Liver (tissue), 9 donors: ENCODE data around the gene MAP3K20. TPM values are rescaled to one million over a fixed set of nuclear protein-coding genes. Genes with fewer than 3 reads are reported as not detected.

Experiments used
- DNase-seq: peaks from one replicate; pipeline ENCODE4 v3.0.0-alpha.2; 2017; ENCODE audit warnings: low spot score
- H3K27ac ChIP-seq, 2 donors: one replicate each; pipeline ENCODE4 v1.7.0; 2013; ENCODE audit warnings: inconsistent platforms in 2 of 2, low read length in 2 of 2, control low read depth in 1 of 2, low read depth in 1 of 2, mild to moderate bottlenecking in 1 of 2
- H3K27me3 ChIP-seq, 4 donors: one replicate each; pipeline versions ENCODE4 v1.6.1 to v1.7.0; 2013; ENCODE audit warnings: low read length in 3 of 4, inconsistent platforms in 1 of 4, mild to moderate bottlenecking in 1 of 4, moderate library complexity in 1 of 4; ENCODE audit not compliant: control insufficient read depth in 4 of 4, insufficient read depth in 4 of 4
- H3K36me3 ChIP-seq, 4 donors: one replicate each; pipeline versions ENCODE4 v1.6.1 to v1.7.0; 2013; ENCODE audit warnings: low read length in 3 of 4, mild to moderate bottlenecking in 3 of 4, low read depth in 1 of 4, moderate library complexity in 1 of 4; ENCODE audit not compliant: control insufficient read depth in 4 of 4, insufficient read depth in 3 of 4
- H3K4me1 ChIP-seq, 4 donors: one replicate each; pipeline versions ENCODE4 v1.6.1 to v1.7.0; 2013; ENCODE audit warnings: low read length in 3 of 4, mild to moderate bottlenecking in 3 of 4, moderate library complexity in 1 of 4; ENCODE audit not compliant: control insufficient read depth in 4 of 4, insufficient read depth in 4 of 4
- H3K4me3 ChIP-seq, 3 donors: one replicate each; pipeline versions ENCODE4 v1.6.1 to v1.7.0; 2013; ENCODE audit warnings: low read length in 3 of 3, control low read depth in 1 of 3, low read depth in 1 of 3, mild to moderate bottlenecking in 1 of 3
- H3K9ac ChIP-seq, 2 donors: one replicate each; pipeline ENCODE4 v1.7.0; 2013; ENCODE audit warnings: low read length in 2 of 2, mild to moderate bottlenecking in 2 of 2, moderate library complexity in 2 of 2, control low read depth in 1 of 2, low read depth in 1 of 2
- H3K9me3 ChIP-seq, 4 donors: one replicate each; pipeline versions ENCODE4 v1.6.1 to v1.7.0; 2013; ENCODE audit warnings: low read length in 3 of 4; ENCODE audit not compliant: control insufficient read depth in 4 of 4
- CTCF ChIP-seq: fragments of 150-350 bp; IDR thresholded peaks from 2 replicates; pipeline ENCODE4 v1.5.1; 2017; ENCODE audit warnings: improper control_type of control experiment, low read depth, low read length; ENCODE audit not compliant: missing input control
- EGR1 ChIP-seq, 2 donors: IDR thresholded peaks; 2 replicates each; pipeline ENCODE4 v1.6.1; 2016 to 2018; ENCODE audit warnings: antibody characterized with exemption in 2 of 2, low read depth in 2 of 2
- FOXA1 ChIP-seq: IDR thresholded peaks from 2 replicates; pipeline ENCODE4 v1.6.1; 2016; ENCODE audit warnings: antibody characterized with exemption
- FOXA2 ChIP-seq: IDR thresholded peaks from 2 replicates; pipeline ENCODE4 v1.6.1; 2016; ENCODE audit warnings: antibody characterized with exemption
- GABPA ChIP-seq, 2 donors: IDR thresholded peaks in 1 of 2; conservative IDR thresholded peaks in 1 of 2; 2 replicates each; pipeline ENCODE4 v1.6.1; 2016; ENCODE audit warnings: antibody characterized with exemption in 2 of 2, mild to moderate bottlenecking in 1 of 2, moderate library complexity in 1 of 2
- HNF4A ChIP-seq, 2 donors: conservative IDR thresholded peaks; 2 replicates each; pipeline ENCODE4 v1.6.1; 2016; ENCODE audit warnings: antibody characterized with exemption in 2 of 2, mild to moderate bottlenecking in 2 of 2
- HNF4G ChIP-seq: IDR thresholded peaks from 2 replicates; pipeline ENCODE4 v1.6.1; 2016; ENCODE audit warnings: antibody characterized with exemption
- NR2F2 ChIP-seq: IDR thresholded peaks from 2 replicates; pipeline ENCODE4 v1.6.1; 2016; ENCODE audit warnings: antibody characterized with exemption
- RAD21 ChIP-seq, 2 donors: IDR thresholded peaks; 2 replicates each; pipeline ENCODE4 v1.6.1; 2016; ENCODE audit warnings: antibody characterized with exemption in 2 of 2, mild to moderate bottlenecking in 2 of 2
- RXRA ChIP-seq, 2 donors: IDR thresholded peaks; 2 replicates each; pipeline ENCODE4 v1.6.1; 2017 to 2018; ENCODE audit warnings: antibody characterized with exemption in 2 of 2, mild to moderate bottlenecking in 1 of 2
- SP1 ChIP-seq: IDR thresholded peaks from 2 replicates; pipeline ENCODE4 v1.6.1; 2018; ENCODE audit warnings: antibody characterized with exemption, mild to moderate bottlenecking
- TAF1 ChIP-seq: conservative IDR thresholded peaks from 2 replicates; pipeline ENCODE4 v1.6.1; 2016; ENCODE audit warnings: antibody characterized with exemption, mild to moderate bottlenecking
- YY1 ChIP-seq: IDR thresholded peaks from 2 replicates; pipeline ENCODE4 v1.6.1; 2016; ENCODE audit warnings: antibody characterized with exemption, mild to moderate bottlenecking
- ZBTB33 ChIP-seq: IDR thresholded peaks from 2 replicates; pipeline ENCODE4 v1.6.1; 2016; ENCODE audit warnings: antibody characterized with exemption
- WGBS: extraction: QIAGEN DNeasy Blood & Tissue Kit; methylation state at CpG from one replicate; pipeline ENCODE4 v1.1.7; 2013; 5-methylcytosine and 5-hydroxymethylcytosine counted together
- polyA plus RNA-seq, 2 donors: library from polyadenylated mRNA; stranded (reverse) in 1 of 2; unstranded in 1 of 2; fragments of 200-250 nt in 1 of 2; fragments of >200 nt in 1 of 2; fragmentation: Nextera tagmentation in 1 of 2; extraction: Ambion mirVana in 1 of 2; gene quantifications; one replicate each; pipeline versions ENCODE4 v1.2.1 to v1.2.3, GENCODE V29; 2013 to 2015
- total RNA-seq, 2 donors: library from RNA; depleted of rRNA; stranded (reverse); fragments of >200 nt; gene quantifications; one replicate each; pipeline ENCODE4 v1.2.3, GENCODE V29; 2014
- TF ChIP-seq, protein P1 (sequence below): IDR thresholded peaks from 2 replicates; pipeline ENCODE4 v1.6.1; 2016; ENCODE audit warnings: antibody characterized with exemption, mild to moderate bottlenecking
- TF ChIP-seq, protein P2 (sequence below): IDR thresholded peaks from 2 replicates; pipeline ENCODE4 v1.6.1; 2016; ENCODE audit warnings: antibody characterized with exemption
- TF ChIP-seq, protein P3 (sequence below): IDR thresholded peaks from 2 replicates; pipeline ENCODE4 v1.6.1; 2016; ENCODE audit warnings: antibody characterized with exemption
- donor health status: healthy.
- donor health status: healthy.
- donor health status: healthy.
- donor health status: healthy.
- donor health status: healthy.

The MAP3K20 gene
- total and polyA plus RNA-seq, 4 donors = 9.1 to 22.6 (median 14.9) TPM

DNA sequence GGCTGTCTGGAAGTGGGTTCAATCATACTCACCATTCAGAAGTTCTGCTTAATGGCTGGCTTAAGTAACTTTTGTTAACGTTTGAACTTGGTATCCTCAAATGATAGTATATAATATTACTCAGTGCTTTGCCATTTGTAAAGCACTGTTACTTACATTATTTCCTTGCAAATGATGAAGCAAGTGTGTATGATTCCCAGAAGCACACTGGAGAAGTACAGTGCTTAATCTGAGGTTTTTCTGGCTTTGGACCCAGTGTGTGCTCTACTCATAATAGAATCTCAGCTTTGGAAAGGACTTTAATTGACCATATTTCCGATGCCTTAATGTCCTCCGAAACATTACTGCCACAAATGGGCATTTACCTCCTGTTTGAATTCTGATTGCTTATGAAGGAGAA lies 63.3 kb downstream of the MAP3K20 start:
- no peaks in the 10 kb centered on the region for H3K4me1 ChIP-seq
- H3K4me3 ChIP-seq = no peak overlapping the region
- H3K36me3 ChIP-seq = peaks cover 0 to 2% (median 0%) of the 10 kb centered on the region in 4 donors
- 99% methylated on average over 3 of the region's 3 CpGs for WGBS
- H3K9me3 ChIP-seq = no peaks in the 10 kb centered on the region
- H3K27me3 ChIP-seq = no peaks in the 10 kb centered on the region
- no peak for TF ChIP-seq YY1
- no peak for TF ChIP-seq GABPA (IDR thresholded peaks at IDR 0.05 in 1 of 2, conservative IDR thresholded peaks at IDR 0.05 in 1 of 2)
- no peak for TF ChIP-seq SP1
- DNase-seq = no peak
- H3K9ac ChIP-seq = no peak overlapping the region
- H3K27ac ChIP-seq = no peak overlapping the region

DNA sequence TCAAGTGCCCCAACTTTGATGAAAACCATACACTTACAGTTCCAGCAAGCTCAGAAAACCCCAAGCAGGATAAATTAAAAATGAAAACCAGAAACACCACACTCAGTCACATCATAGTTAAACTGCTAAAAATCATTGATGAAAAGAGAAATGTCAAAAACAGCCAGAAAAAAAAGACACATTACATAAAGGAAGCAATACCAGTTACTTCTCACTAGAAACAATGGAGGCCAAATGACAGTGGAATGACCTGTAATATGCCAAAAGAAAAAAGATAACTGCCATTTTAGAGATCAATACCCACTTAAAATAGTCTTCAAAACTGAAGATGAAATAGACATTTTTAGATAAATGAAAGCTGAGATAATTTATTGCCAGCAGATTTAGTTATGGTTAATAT lies 66.0 kb downstream of the MAP3K20 start:
- Histone ChIP-seq H3K9ac (no peak overlapping the region), H3K27me3 (no peaks in the 10 kb centered on the region), H3K4me3 (no peak overlapping the region), H3K4me1 (no peaks in the 10 kb centered on the region), H3K27ac (no peak overlapping the region), H3K36me3 (peaks cover 0 to 2% (median 0%) of the 10 kb centered on the region in 4 donors), H3K9me3 (no peaks in the 10 kb centered on the region)
- no peak for DNase-seq
- no peak for TF ChIP-seq HNF4G
- no peak for TF ChIP-seq NR2F2
- no peak for TF ChIP-seq ZBTB33
- no peak for TF ChIP-seq SP1
- no peak for TF ChIP-seq CTCF
- no peak for TF ChIP-seq HNF4A (conservative IDR thresholded peaks at IDR 0.05)
- no peak for TF ChIP-seq RXRA (IDR thresholded peaks at IDR 0.05)
- no peak for TF ChIP-seq EGR1 (IDR thresholded peaks at IDR 0.05; ENCODE audit: low read depth in 2 of 2)
- TF ChIP-seq RAD21 (IDR thresholded peaks at IDR 0.05) = no peak
- no peak for TF ChIP-seq FOXA1
- TF ChIP-seq, protein P1, sequence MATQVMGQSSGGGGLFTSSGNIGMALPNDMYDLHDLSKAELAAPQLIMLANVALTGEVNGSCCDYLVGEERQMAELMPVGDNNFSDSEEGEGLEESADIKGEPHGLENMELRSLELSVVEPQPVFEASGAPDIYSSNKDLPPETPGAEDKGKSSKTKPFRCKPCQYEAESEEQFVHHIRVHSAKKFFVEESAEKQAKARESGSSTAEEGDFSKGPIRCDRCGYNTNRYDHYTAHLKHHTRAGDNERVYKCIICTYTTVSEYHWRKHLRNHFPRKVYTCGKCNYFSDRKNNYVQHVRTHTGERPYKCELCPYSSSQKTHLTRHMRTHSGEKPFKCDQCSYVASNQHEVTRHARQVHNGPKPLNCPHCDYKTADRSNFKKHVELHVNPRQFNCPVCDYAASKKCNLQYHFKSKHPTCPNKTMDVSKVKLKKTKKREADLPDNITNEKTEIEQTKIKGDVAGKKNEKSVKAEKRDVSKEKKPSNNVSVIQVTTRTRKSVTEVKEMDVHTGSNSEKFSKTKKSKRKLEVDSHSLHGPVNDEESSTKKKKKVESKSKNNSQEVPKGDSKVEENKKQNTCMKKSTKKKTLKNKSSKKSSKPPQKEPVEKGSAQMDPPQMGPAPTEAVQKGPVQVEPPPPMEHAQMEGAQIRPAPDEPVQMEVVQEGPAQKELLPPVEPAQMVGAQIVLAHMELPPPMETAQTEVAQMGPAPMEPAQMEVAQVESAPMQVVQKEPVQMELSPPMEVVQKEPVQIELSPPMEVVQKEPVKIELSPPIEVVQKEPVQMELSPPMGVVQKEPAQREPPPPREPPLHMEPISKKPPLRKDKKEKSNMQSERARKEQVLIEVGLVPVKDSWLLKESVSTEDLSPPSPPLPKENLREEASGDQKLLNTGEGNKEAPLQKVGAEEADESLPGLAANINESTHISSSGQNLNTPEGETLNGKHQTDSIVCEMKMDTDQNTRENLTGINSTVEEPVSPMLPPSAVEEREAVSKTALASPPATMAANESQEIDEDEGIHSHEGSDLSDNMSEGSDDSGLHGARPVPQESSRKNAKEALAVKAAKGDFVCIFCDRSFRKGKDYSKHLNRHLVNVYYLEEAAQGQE = no peak
- TF ChIP-seq GABPA (IDR thresholded peaks at IDR 0.05 in 1 of 2, conservative IDR thresholded peaks at IDR 0.05 in 1 of 2) = no peak
- TF ChIP-seq YY1 = no peak
- no peak for TF ChIP-seq FOXA2
- TF ChIP-seq, protein P2, sequence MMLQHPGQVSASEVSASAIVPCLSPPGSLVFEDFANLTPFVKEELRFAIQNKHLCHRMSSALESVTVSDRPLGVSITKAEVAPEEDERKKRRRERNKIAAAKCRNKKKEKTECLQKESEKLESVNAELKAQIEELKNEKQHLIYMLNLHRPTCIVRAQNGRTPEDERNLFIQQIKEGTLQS = no peak
- no peak for TF ChIP-seq TAF1
- TF ChIP-seq, protein P3, sequence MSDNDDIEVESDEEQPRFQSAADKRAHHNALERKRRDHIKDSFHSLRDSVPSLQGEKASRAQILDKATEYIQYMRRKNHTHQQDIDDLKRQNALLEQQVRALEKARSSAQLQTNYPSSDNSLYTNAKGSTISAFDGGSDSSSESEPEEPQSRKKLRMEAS = no peak
